Activated CD4-positive, alpha-beta memory T cell treated with anti-CD3 and anti-CD28 coated beads, Interleukin-2, amount 10 ng/mL, durations not matched to agents 7 days and 5 days (primary cell): ENCODE measurements around the gene CRHR1. TPM values are rescaled to one million over a fixed set of nuclear protein-coding genes. Genes with fewer than 3 reads are reported as not detected.

ENCODE experiments used
- CTCF ChIA-PET: fragments of 350-600 bp; sonication (Branson Sonifier 250); formaldehyde crosslinking; loops from one replicate; lab custom pipeline; 2021; ENCODE audit warnings: antibody characterized with exemption, inconsistent platforms; lab: Charles Lee
- POLR2A ChIA-PET: fragments of 350-600 bp; sonication (Branson Sonifier 250); formaldehyde crosslinking; loops from one replicate; lab custom pipeline; 2021; ENCODE audit warnings: antibody characterized with exemption; lab: Charles Lee
- DNase-seq: peaks from one replicate; pipeline ENCODE4 v3.0.0-alpha.2; 2020
- H3K27ac Mint-ChIP-seq: one replicate; pipeline ENCODE4 v1.8.0; 2021; ENCODE audit warnings: mild to moderate bottlenecking, mixed read lengths
- H3K27me3 Mint-ChIP-seq: one replicate; pipeline ENCODE4 v1.8.0; 2021; ENCODE audit warnings: mixed read lengths
- H3K36me3 Mint-ChIP-seq: one replicate; pipeline ENCODE4 v1.8.0; 2021; ENCODE audit warnings: low read depth, mixed read lengths
- H3K4me1 Mint-ChIP-seq: one replicate; pipeline ENCODE4 v1.8.0; 2021; ENCODE audit warnings: mixed read lengths
- H3K4me3 Mint-ChIP-seq: one replicate; pipeline ENCODE4 v1.8.0; 2021; ENCODE audit warnings: mild to moderate bottlenecking, mixed read lengths
- H3K9me3 Mint-ChIP-seq: one replicate; pipeline ENCODE4 v1.8.0; 2021; ENCODE audit warnings: mixed read lengths
- total RNA-seq, 2 experiments: library from RNA; stranded (reverse); gene quantifications; one replicate each; pipeline ENCODE4 v1.2.3, GENCODE V29; 2021

The CRHR1 gene
- total RNA-seq, 2 experiments from 2014 or later = not detected

GRCh38 chr17:45838751-45839295, 54.7 kb downstream of the CRHR1 start:
- Mint-ChIP-seq H3K36me3 (no peaks in the 10 kb centered on the region), H3K9me3 (no peaks in the 10 kb centered on the region), H3K4me1 (no peaks in the 10 kb centered on the region), H3K27ac (no peak overlapping the region), H3K27me3 (peaks cover 12% of the 10 kb centered on the region), H3K4me3 (no peak overlapping the region)
- ChIA-PET POLR2A (interaction anchor here (0.5 kb wide), 1 partner anchor 81 kb away, joined by 3 read pairs; no protein-coding TSS in a partner anchor), CTCF (no interaction called here)
- DNase-seq = no peak

GRCh38 chr17:45839442-45839841, 55.3 kb downstream of the CRHR1 start:
- ChIA-PET CTCF (no interaction called here), POLR2A (no interaction called here)
- no peak for DNase-seq
- H3K36me3 Mint-ChIP-seq = no peaks in the 10 kb centered on the region
- no peak overlapping the region for H3K4me3 Mint-ChIP-seq
- H3K27ac Mint-ChIP-seq = no peak overlapping the region
- H3K4me1 Mint-ChIP-seq = no peaks in the 10 kb centered on the region
- H3K9me3 Mint-ChIP-seq = no peaks in the 10 kb centered on the region
- peaks cover 12% of the 10 kb centered on the region for H3K27me3 Mint-ChIP-seq

- DNase-seq = no peak
- Mint-ChIP-seq H3K27ac (no peak overlapping the region), H3K4me3 (no peak overlapping the region), H3K27me3 (peaks cover 12% of the 10 kb centered on the region), H3K36me3 (no peaks in the 10 kb centered on the region), H3K4me1 (no peaks in the 10 kb centered on the region), H3K9me3 (no peaks in the 10 kb centered on the region)
- ChIA-PET CTCF (no interaction called here), POLR2A (no interaction called here)
Observed at GRCh38 chr17:45841186-45841585, 57.1 kb downstream of the CRHR1 start.

GRCh38 chr17:45841883-45842525, 57.9 kb downstream of the CRHR1 start:
- no peaks in the 10 kb centered on the region for H3K4me1 Mint-ChIP-seq
- no peak for DNase-seq
- H3K9me3 Mint-ChIP-seq = no peaks in the 10 kb centered on the region
- H3K4me3 Mint-ChIP-seq = no peak overlapping the region
- ChIA-PET POLR2A (no interaction called here), CTCF (no interaction called here)
- H3K27me3 Mint-ChIP-seq = peaks cover 10% of the 10 kb centered on the region
- no peaks in the 10 kb centered on the region for H3K36me3 Mint-ChIP-seq
- no peak overlapping the region for H3K27ac Mint-ChIP-seq

GRCh38 chr17:45843722-45844121, 59.6 kb downstream of the CRHR1 start:
- CTCF ChIA-PET = no interaction called here

GRCh38 chr17:45844695-45845375, 60.7 kb downstream of the CRHR1 start, which contains the start of gene SPPL2C:
Gene SPPL2C (plus strand): TSS chr17:45844881. CDS start chr17:45844907, 26 bp downstream.
- no peak within 1 kb of the TSS for H3K27ac Mint-ChIP-seq
- DNase-seq = no peak
- no peak within 1 kb of the TSS for H3K4me3 Mint-ChIP-seq
- H3K27me3 Mint-ChIP-seq = peaks cover 4% of the 10 kb centered on the region
- H3K9me3 Mint-ChIP-seq = no peaks in the 10 kb centered on the region
- ChIA-PET POLR2A (no interaction called here), CTCF (no interaction called here)
- H3K4me1 Mint-ChIP-seq = no peaks in the 10 kb centered on the region
- no peaks in the 10 kb centered on the region for H3K36me3 Mint-ChIP-seq

More at GRCh38 chr17:45843722-45844121, 59.6 kb downstream of the CRHR1 start:
- H3K9me3 Mint-ChIP-seq = no peaks in the 10 kb centered on the region
- no peak for DNase-seq
- H3K4me1 Mint-ChIP-seq = no peaks in the 10 kb centered on the region
- POLR2A ChIA-PET = no interaction called here
- H3K36me3 Mint-ChIP-seq = no peaks in the 10 kb centered on the region
- peaks cover 7% of the 10 kb centered on the region for H3K27me3 Mint-ChIP-seq
- no peak overlapping the region for H3K27ac Mint-ChIP-seq
- H3K4me3 Mint-ChIP-seq = no peak overlapping the region

GRCh38 chr17:45845376-45846185, 61.5 kb downstream of the CRHR1 start:
- H3K4me3 Mint-ChIP-seq = no peak overlapping the region
- no peak overlapping the region for H3K27ac Mint-ChIP-seq
- no peaks in the 10 kb centered on the region for H3K9me3 Mint-ChIP-seq
- POLR2A ChIA-PET = no interaction called here
- CTCF ChIA-PET = no interaction called here
- no peaks in the 10 kb centered on the region for H3K4me1 Mint-ChIP-seq
- no peak for DNase-seq
- H3K36me3 Mint-ChIP-seq = no peaks in the 10 kb centered on the region
- H3K27me3 Mint-ChIP-seq = peaks cover 4% of the 10 kb centered on the region

GRCh38 chr17:45846223-45846622, 62.1 kb downstream of the CRHR1 start:
- DNase-seq = no peak
- POLR2A ChIA-PET = no interaction called here
- H3K4me3 Mint-ChIP-seq = no peak overlapping the region
- no peaks in the 10 kb centered on the region for H3K36me3 Mint-ChIP-seq
- H3K9me3 Mint-ChIP-seq = no peaks in the 10 kb centered on the region
- CTCF ChIA-PET = no interaction called here
- H3K4me1 Mint-ChIP-seq = no peaks in the 10 kb centered on the region
- no peak overlapping the region for H3K27ac Mint-ChIP-seq
- peaks cover 6% of the 10 kb centered on the region for H3K27me3 Mint-ChIP-seq

GRCh38 chr17:45846646-45847045, 62.5 kb downstream of the CRHR1 start:
- ChIA-PET CTCF (no interaction called here), POLR2A (no interaction called here)
- Mint-ChIP-seq H3K4me3 (no peak overlapping the region), H3K36me3 (no peaks in the 10 kb centered on the region), H3K27me3 (peaks cover 5% of the 10 kb centered on the region), H3K27ac (no peak overlapping the region), H3K9me3 (no peaks in the 10 kb centered on the region), H3K4me1 (no peaks in the 10 kb centered on the region)
- no peak for DNase-seq

- Mint-ChIP-seq H3K9me3 (no peaks in the 10 kb centered on the region), H3K4me3 (no peak overlapping the region), H3K27me3 (peaks cover 7% of the 10 kb centered on the region), H3K27ac (no peak overlapping the region), H3K36me3 (no peaks in the 10 kb centered on the region), H3K4me1 (no peaks in the 10 kb centered on the region)
- DNase-seq = no peak
- POLR2A ChIA-PET = no interaction called here
- CTCF ChIA-PET = no interaction called here
Observed at GRCh38 chr17:45847101-45847500, 63.0 kb downstream of the CRHR1 start.

- CTCF ChIA-PET = interaction anchor here (1.0 kb wide), 1 partner anchor 16 kb away, joined by 3 read pairs; no protein-coding TSS in a partner anchor
- Mint-ChIP-seq H3K27me3 (peaks cover 12% of the 10 kb centered on the region), H3K36me3 (no peaks in the 10 kb centered on the region), H3K4me1 (no peaks in the 10 kb centered on the region), H3K27ac (no peak overlapping the region), H3K4me3 (no peak overlapping the region), H3K9me3 (no peaks in the 10 kb centered on the region)
- no peak for DNase-seq
- POLR2A ChIA-PET = no interaction called here
Observed at GRCh38 chr17:45847747-45848146, 63.6 kb downstream of the CRHR1 start.

- Mint-ChIP-seq H3K36me3 (no peaks in the 10 kb centered on the region), H3K4me3 (no peak overlapping the region), H3K9me3 (no peaks in the 10 kb centered on the region), H3K4me1 (no peaks in the 10 kb centered on the region), H3K27me3 (peaks cover 12% of the 10 kb centered on the region), H3K27ac (no peak overlapping the region)
- POLR2A ChIA-PET = no interaction called here
- CTCF ChIA-PET = interaction anchor here (1.0 kb wide), 1 partner anchor 16 kb away, joined by 3 read pairs; no protein-coding TSS in a partner anchor
- DNase-seq = no peak
Observed at GRCh38 chr17:45848405-45848804, 64.3 kb downstream of the CRHR1 start.
